SK-N-MC (cell line): ENCODE measurements around the gene GLT8D1.

Source experiments
- DNase-seq: peaks from one replicate; pipeline ENCODE4 v3.0.0-alpha.2; 2011; ENCODE audit warnings: low read depth, low spot score
- H3K27ac ChIP-seq: fragments of 200-600 bp; sonication (generic); 2 replicates; pipeline ENCODE4 v1.5.1; 2016; ENCODE audit warnings: mixed run types
- H3K36me3 ChIP-seq: fragments of 200-600 bp; sonication (generic); 2 replicates; pipeline ENCODE4 v1.6.1; 2017; ENCODE audit warnings: antibody characterized with exemption, low read length, mixed read lengths; ENCODE audit not compliant: insufficient read depth
- H3K4me3 ChIP-seq: fragments of 200-600 bp; sonication (generic); 2 replicates; pipeline ENCODE4 v1.5.1; 2016
- H3K9ac ChIP-seq: fragments of 200-600 bp; sonication (generic); 2 replicates; pipeline ENCODE4 v1.8.0; 2017; ENCODE audit warnings: mixed run types, mixed read lengths; ENCODE audit not compliant: insufficient read length
- H3K9me3 ChIP-seq: fragments of 200-600 bp; sonication (generic); 2 replicates; pipeline ENCODE4 v1.6.1; 2017; ENCODE audit warnings: low read depth, mild to moderate bottlenecking, antibody characterized with exemption, low read length, moderate library complexity, mixed read lengths
- EZH2 ChIP-seq: fragments of 200-600 bp; sonication (generic); IDR thresholded peaks from one replicate; pipeline ENCODE4 v1.6.1; 2017; ENCODE audit warnings: antibody characterized with exemption
- FOXP2 ChIP-seq: optimal IDR thresholded peaks from 2 replicates; pipeline ENCODE3; 2011; ENCODE audit warnings: mild to moderate bottlenecking, moderate library complexity; ENCODE audit not compliant: insufficient read depth; ENCODE audit errors: extremely low read length, control extremely low read depth
- POLR2AphosphoS5 ChIP-seq: IDR thresholded peaks from 2 replicates; pipeline ENCODE4 v1.6.1; 2012; ENCODE audit warnings: mild to moderate bottlenecking, low read depth, low read length, borderline replicate concordance

Gene GLT8D1

GRCh38 chr3:52705688-52706686, at the start of gene GLT8D1, which contains the start of gene SPCS1:
Gene GLT8D1 (minus strand): TSS chr3:52705791. CDS start chr3:52700460, 5,331 bp downstream.
Gene SPCS1 (plus strand): TSS chr3:52706106. CDS start chr3:52706247, 141 bp downstream.
- DNase-seq = no peak
- Histone ChIP-seq H3K27ac (no peak within 1 kb of the TSS), H3K4me3 (peak within 1 kb of the TSS; percentile 85), H3K9ac (peak within 1 kb of the TSS; percentile 88), H3K36me3 (peaks cover 12% of the 10 kb centered on the region), H3K9me3 (no peaks in the 10 kb centered on the region)
- TF ChIP-seq FOXP2 (no peak), POLR2AphosphoS5 (peak; percentile 84), EZH2 (no peak)

- peaks cover 28% of the 10 kb centered on the region; the same call in 1 of the 2 replicates for H3K36me3 ChIP-seq
- DNase-seq = no peak
- no peak for TF ChIP-seq EZH2
- no peak for TF ChIP-seq FOXP2
- no peak for TF ChIP-seq POLR2AphosphoS5
- H3K27ac ChIP-seq = no peak overlapping the region
- H3K9ac ChIP-seq = no peak overlapping the region
- no peaks in the 10 kb centered on the region for H3K9me3 ChIP-seq
- no peak overlapping the region for H3K4me3 ChIP-seq
Observed at GRCh38 chr3:52754373-52754772, 48.8 kb upstream of the GLT8D1 start.

GRCh38 chr3:52752045-52752660, 46.6 kb upstream of the GLT8D1 start:
- Histone ChIP-seq H3K27ac (no peak overlapping the region), H3K36me3 (peaks cover 30% of the 10 kb centered on the region; the same call in 1 of the 2 replicates), H3K4me3 (no peak overlapping the region), H3K9ac (no peak overlapping the region), H3K9me3 (no peaks in the 10 kb centered on the region)
- no peak for DNase-seq
- TF ChIP-seq EZH2 (no peak), POLR2AphosphoS5 (no peak), FOXP2 (no peak)

GRCh38 chr3:52743721-52744120, 38.1 kb upstream of the GLT8D1 start:
- no peak overlapping the region for H3K9ac ChIP-seq
- H3K27ac ChIP-seq = no peak overlapping the region
- H3K36me3 ChIP-seq = peaks cover 15% of the 10 kb centered on the region; the same call in 1 of the 2 replicates
- H3K9me3 ChIP-seq = no peaks in the 10 kb centered on the region
- no peak for DNase-seq
- no peak overlapping the region for H3K4me3 ChIP-seq
- TF ChIP-seq POLR2AphosphoS5 (no peak), FOXP2 (no peak), EZH2 (no peak)

- TF ChIP-seq FOXP2 (no peak), POLR2AphosphoS5 (no peak), EZH2 (no peak)
- H3K4me3 ChIP-seq = no peak overlapping the region
- H3K27ac ChIP-seq = no peak overlapping the region
- peaks cover 10% of the 10 kb centered on the region; the same call in 1 of the 2 replicates for H3K36me3 ChIP-seq
- DNase-seq = no peak
- no peak overlapping the region for H3K9ac ChIP-seq
- H3K9me3 ChIP-seq = no peaks in the 10 kb centered on the region
Observed at GRCh38 chr3:52743152-52743551, 37.6 kb upstream of the GLT8D1 start.

GRCh38 chr3:52742418-52743041, 36.9 kb upstream of the GLT8D1 start:
- no peak for TF ChIP-seq EZH2
- no peak for TF ChIP-seq POLR2AphosphoS5
- TF ChIP-seq FOXP2 = no peak
- H3K4me3 ChIP-seq = no peak overlapping the region
- no peaks in the 10 kb centered on the region for H3K9me3 ChIP-seq
- H3K36me3 ChIP-seq = peaks cover 10% of the 10 kb centered on the region; the same call in 1 of the 2 replicates
- H3K9ac ChIP-seq = no peak overlapping the region
- H3K27ac ChIP-seq = no peak overlapping the region
- no peak for DNase-seq

GRCh38 chr3:52739730-52740129, 34.1 kb upstream of the GLT8D1 start:
- peaks cover 19% of the 10 kb centered on the region; the same call in 1 of the 2 replicates for H3K36me3 ChIP-seq
- no peaks in the 10 kb centered on the region for H3K9me3 ChIP-seq
- DNase-seq = no peak
- H3K4me3 ChIP-seq = no peak overlapping the region
- no peak overlapping the region for H3K27ac ChIP-seq
- TF ChIP-seq FOXP2 = no peak
- no peak for TF ChIP-seq EZH2
- TF ChIP-seq POLR2AphosphoS5 = no peak
- no peak overlapping the region for H3K9ac ChIP-seq
